Ishikawa (cell line): Measurements from ENCODE around the gene SPAG8.

Experiments used
- CEBPB ChIP-seq: IDR thresholded peaks from 2 replicates; pipeline ENCODE4 v1.6.1; 2012
- CREB1 ChIP-seq: IDR thresholded peaks from 2 replicates; pipeline ENCODE4 v1.6.1; 2012; ENCODE audit warnings: low read depth
- EGR1 ChIP-seq: IDR thresholded peaks from 2 replicates; pipeline ENCODE4 v1.6.1; 2012
- EP300 ChIP-seq: IDR thresholded peaks from 2 replicates; pipeline ENCODE4 v1.6.1; 2012; ENCODE audit warnings: borderline replicate concordance
- FOXM1 ChIP-seq: IDR thresholded peaks from 2 replicates; pipeline ENCODE4 v1.6.1; 2012; ENCODE audit warnings: low read depth, borderline replicate concordance
- NFIC ChIP-seq: IDR thresholded peaks from 2 replicates; pipeline ENCODE4 v1.6.1; 2012
- RAD21 ChIP-seq: IDR thresholded peaks from 2 replicates; pipeline ENCODE4 v1.6.1; 2012; ENCODE audit warnings: low read depth
- TAF1 ChIP-seq: IDR thresholded peaks from 2 replicates; pipeline ENCODE4 v1.6.1; 2012; ENCODE audit warnings: low read depth, mild to moderate bottlenecking
- TCF12 ChIP-seq: IDR thresholded peaks from 2 replicates; pipeline ENCODE4 v1.6.1; 2012; ENCODE audit warnings: low read depth
- TEAD4 ChIP-seq: IDR thresholded peaks from 2 replicates; pipeline ENCODE4 v1.6.1; 2012
- YY1 ChIP-seq: IDR thresholded peaks from 2 replicates; pipeline ENCODE4 v1.6.1; 2012; ENCODE audit warnings: low read depth
- ZBTB7A ChIP-seq: IDR thresholded peaks from 2 replicates; pipeline ENCODE4 v1.6.1; 2012; ENCODE audit warnings: low read depth
- TF ChIP-seq, protein P1 (sequence below): IDR thresholded peaks from 2 replicates; pipeline ENCODE4 v1.6.1; 2012
- TF ChIP-seq, protein P2 (sequence below): IDR thresholded peaks from 2 replicates; pipeline ENCODE4 v1.6.1; 2012
- TF ChIP-seq, protein P3 (sequence below): IDR thresholded peaks from 2 replicates; pipeline ENCODE4 v1.6.1; 2012; ENCODE audit warnings: low read depth, mild to moderate bottlenecking

The SPAG8 gene, protein sequence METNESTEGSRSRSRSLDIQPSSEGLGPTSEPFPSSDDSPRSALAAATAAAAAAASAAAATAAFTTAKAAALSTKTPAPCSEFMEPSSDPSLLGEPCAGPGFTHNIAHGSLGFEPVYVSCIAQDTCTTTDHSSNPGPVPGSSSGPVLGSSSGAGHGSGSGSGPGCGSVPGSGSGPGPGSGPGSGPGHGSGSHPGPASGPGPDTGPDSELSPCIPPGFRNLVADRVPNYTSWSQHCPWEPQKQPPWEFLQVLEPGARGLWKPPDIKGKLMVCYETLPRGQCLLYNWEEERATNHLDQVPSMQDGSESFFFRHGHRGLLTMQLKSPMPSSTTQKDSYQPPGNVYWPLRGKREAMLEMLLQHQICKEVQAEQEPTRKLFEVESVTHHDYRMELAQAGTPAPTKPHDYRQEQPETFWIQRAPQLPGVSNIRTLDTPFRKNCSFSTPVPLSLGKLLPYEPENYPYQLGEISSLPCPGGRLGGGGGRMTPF

DNA sequence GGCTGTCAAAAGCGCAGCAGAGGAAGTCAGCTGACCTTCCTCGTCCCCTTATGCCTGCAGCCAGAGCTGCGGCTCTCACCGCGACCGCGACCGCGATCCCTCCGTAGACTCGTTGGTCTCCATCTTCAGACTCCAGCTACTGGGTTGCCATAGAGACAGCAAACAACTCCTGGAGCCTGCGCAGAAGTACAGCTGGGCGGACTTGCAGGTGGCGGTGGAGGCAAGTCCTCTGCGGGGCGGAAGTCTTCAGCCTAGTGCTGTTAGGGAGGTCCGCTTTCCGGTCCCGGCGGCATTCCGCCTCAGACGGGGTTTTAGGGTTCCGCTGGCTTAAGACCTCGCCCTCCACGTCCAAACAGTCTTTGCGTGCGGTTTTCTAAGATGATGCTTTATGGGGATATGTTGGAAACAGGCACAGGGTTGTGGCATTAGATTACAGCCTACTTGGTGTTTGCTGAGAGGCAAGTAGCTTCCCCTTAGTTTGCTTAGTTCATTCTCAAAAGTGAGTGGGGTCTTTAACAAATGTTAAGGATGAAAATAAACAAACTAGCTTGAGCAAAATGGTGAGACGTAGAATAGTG, at the start of gene SPAG8:
TSS of gene SPAG8 (minus strand) at position 238 of the 578 bp plus-strand sequence. CDS start at position 123, 115 bp downstream.
- peak; percentile 35; the same call in 1 of the 2 replicates for TF ChIP-seq TAF1
- peak; percentile 66; the same call in 1 of the 2 replicates for TF ChIP-seq TCF12
- TF ChIP-seq, protein P1, sequence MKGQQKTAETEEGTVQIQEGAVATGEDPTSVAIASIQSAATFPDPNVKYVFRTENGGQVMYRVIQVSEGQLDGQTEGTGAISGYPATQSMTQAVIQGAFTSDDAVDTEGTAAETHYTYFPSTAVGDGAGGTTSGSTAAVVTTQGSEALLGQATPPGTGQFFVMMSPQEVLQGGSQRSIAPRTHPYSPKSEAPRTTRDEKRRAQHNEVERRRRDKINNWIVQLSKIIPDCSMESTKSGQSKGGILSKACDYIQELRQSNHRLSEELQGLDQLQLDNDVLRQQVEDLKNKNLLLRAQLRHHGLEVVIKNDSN: 0 out of 2 replicates have a peak, but pooled peaks have one; percentile 44
- TF ChIP-seq FOXM1: no peak
- peak; percentile 76 for TF ChIP-seq YY1
- no peak for TF ChIP-seq EGR1
- TF ChIP-seq, protein P2, sequence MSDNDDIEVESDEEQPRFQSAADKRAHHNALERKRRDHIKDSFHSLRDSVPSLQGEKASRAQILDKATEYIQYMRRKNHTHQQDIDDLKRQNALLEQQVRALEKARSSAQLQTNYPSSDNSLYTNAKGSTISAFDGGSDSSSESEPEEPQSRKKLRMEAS: peak; percentile 56
- TF ChIP-seq ZBTB7A: no peak
- peak; percentile 61 for TF ChIP-seq TEAD4
- peak; percentile 23; the same call in 1 of the 2 replicates for TF ChIP-seq NFIC
- TF ChIP-seq RAD21: no peak

DNA sequence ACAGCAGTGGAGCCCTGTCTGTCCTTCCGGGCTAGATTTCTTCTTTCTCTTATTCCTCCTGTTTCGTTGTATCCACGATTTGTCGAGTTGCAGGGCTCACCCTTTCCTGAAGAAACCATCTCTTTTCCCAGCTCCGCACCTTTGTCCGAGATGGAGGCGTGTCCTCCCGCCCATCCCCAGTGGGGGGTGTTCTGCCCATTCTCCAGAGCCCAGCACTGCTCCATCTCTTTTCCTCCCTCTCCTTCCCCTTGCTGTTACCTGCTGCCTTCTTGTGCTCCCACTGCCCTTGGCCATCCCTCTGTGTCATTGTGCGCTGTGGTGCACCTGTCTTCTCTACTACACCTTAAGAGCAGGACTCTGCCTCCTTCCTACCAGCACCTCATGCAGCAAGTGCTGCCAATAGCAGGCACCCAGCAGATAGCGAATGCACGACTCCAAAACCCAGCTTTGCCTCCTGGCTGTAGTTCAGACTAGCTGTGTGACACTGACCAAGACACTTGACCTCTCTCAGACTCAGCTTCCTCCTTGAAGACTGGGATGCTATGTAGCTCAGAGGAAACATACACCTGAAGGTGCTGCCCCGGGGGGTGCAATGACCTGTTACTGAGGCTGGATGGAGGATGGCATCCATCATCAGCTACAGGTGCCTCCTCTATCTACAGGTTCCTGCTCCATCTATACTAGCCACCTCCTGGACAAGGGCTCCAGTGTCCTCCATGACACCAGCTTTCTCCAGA, 49.3 kb upstream of the SPAG8 start:
- TF ChIP-seq, protein P2: no peak
- TF ChIP-seq TEAD4 (no peak), YY1 (no peak), TCF12 (no peak), FOXM1 (no peak), CREB1 (no peak), NFIC (no peak)
- TF ChIP-seq, protein P3, sequence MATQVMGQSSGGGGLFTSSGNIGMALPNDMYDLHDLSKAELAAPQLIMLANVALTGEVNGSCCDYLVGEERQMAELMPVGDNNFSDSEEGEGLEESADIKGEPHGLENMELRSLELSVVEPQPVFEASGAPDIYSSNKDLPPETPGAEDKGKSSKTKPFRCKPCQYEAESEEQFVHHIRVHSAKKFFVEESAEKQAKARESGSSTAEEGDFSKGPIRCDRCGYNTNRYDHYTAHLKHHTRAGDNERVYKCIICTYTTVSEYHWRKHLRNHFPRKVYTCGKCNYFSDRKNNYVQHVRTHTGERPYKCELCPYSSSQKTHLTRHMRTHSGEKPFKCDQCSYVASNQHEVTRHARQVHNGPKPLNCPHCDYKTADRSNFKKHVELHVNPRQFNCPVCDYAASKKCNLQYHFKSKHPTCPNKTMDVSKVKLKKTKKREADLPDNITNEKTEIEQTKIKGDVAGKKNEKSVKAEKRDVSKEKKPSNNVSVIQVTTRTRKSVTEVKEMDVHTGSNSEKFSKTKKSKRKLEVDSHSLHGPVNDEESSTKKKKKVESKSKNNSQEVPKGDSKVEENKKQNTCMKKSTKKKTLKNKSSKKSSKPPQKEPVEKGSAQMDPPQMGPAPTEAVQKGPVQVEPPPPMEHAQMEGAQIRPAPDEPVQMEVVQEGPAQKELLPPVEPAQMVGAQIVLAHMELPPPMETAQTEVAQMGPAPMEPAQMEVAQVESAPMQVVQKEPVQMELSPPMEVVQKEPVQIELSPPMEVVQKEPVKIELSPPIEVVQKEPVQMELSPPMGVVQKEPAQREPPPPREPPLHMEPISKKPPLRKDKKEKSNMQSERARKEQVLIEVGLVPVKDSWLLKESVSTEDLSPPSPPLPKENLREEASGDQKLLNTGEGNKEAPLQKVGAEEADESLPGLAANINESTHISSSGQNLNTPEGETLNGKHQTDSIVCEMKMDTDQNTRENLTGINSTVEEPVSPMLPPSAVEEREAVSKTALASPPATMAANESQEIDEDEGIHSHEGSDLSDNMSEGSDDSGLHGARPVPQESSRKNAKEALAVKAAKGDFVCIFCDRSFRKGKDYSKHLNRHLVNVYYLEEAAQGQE: no peak
- TF ChIP-seq, protein P1: no peak

DNA sequence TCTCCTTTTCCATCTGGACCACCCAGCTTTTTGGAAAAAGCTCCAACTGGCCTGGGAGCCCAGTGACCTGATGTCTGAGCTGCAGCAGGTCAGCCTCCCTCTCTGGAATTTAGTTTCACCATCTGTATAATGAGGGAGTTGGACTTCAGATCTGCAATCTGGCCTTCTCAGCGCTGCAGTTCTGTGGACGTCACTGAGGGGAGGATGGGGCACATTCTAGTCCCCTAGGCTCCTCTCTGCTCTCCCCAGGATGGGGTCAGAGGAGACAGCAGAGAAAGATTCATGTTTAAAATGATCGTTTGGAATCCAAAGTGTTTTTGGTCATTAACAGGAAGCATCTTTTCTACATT, 47.9 kb upstream of the SPAG8 start:
- TF ChIP-seq NFIC (no peak), EGR1 (no peak), ZBTB7A (no peak), RAD21 (no peak), TEAD4 (no peak), CREB1 (no peak), TCF12 (no peak), TAF1 (no peak), EP300 (no peak), CEBPB (no peak), FOXM1 (no peak), YY1 (no peak)
- TF ChIP-seq, protein P1: no peak
- TF ChIP-seq, protein P3: no peak
- TF ChIP-seq, protein P2: no peak

DNA sequence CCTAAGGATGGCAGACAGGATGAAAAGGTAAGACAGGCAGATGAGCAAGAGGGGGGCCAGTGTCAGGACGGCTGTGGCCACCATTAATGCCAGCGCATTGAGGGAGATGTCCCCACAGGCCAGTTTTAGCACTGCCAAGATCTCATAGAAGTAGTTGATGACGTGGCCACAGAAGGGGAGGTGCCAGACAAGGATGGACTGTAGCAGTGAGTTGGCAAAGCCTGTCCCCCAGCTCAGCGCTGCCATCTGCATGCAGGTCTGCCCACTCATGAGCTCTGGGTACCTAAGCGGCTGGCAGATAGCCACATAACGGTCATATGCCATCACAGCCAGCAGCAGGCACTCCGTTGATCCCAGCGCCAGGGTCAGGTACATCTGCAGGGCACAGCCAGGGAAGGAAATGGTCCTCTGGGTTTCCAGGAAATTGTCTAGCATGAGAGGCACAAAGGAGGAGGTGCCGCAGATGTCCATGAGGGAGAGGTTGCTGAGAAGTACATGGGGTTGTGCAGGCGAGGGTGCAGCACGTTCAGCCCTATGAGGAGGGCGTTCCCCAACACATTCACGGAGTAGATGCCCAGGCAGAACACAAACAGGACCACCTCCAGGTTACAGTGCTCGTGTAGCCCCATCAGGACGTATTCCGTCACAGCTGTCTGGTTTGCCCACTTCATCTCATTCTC, 47.4 kb upstream of the SPAG8 start:
- TF ChIP-seq FOXM1 (no peak), TCF12 (no peak), CEBPB (no peak), TAF1 (no peak), EGR1 (no peak), EP300 (no peak), RAD21 (no peak), TEAD4 (no peak)
- TF ChIP-seq, protein P3: no peak
- TF ChIP-seq, protein P1: no peak
